Measurements from ENCODE around the gene TUBB. TPM values are rescaled to one million over a fixed set of nuclear protein-coding genes. Genes with fewer than 3 reads are reported as not detected.

The TUBB gene
- total RNA-seq, 1 experiment from 2014 or later: 886 TPM

- Histone ChIP-seq H3K9ac (ENCODE audit: low read length) (no peak overlapping the region), H3K9me3 (ENCODE audit: control insufficient read depth in 1 of 2, insufficient read depth in 1 of 2, low read depth in 1 of 2, low read length in 2 of 2) (no peaks in the 10 kb centered on the region), H3K4me1 (ENCODE audit: control insufficient read depth in 1 of 2, insufficient read depth in 2 of 2, low read length in 2 of 2) (peaks cover 11 to 35% of the 10 kb centered on the region in 2 experiments), H3K27me3 (ENCODE audit: insufficient read depth, low read length) (no peaks in the 10 kb centered on the region), H3K27ac (ENCODE audit: low read depth, low read length) (no peak overlapping the region), H4K20me1 (ENCODE audit: insufficient read depth) (no peaks in the 10 kb centered on the region), H3K36me3 (ENCODE audit: control insufficient read depth in 1 of 2, insufficient read depth in 2 of 2, low read length in 2 of 2) (peaks cover 3 to 20% of the 10 kb centered on the region in 2 experiments; a peak in 3 of 4 replicates), H2AFZ (ENCODE audit: low read depth, low read length, poor library complexity, severe bottlenecking) (no peak overlapping the region), H3K4me2 (ENCODE audit: low read length) (peak overlapping the region; percentile 95), H3K9me2 (ENCODE audit: insufficient read depth) (no peaks in the 10 kb centered on the region), H3K4me3 (replicated peaks in 1 of 2; ENCODE audit: low read depth in 1 of 2, low read length in 2 of 2) (peak overlapping the region in 1 of 2 experiments; percentile 98; a peak in 2 of 4 replicates), H3K79me2 (ENCODE audit: insufficient read depth, low read length) (peaks cover 25% of the 10 kb centered on the region)
- TF ChIP-seq CTCF (IDR thresholded peaks at IDR 0.05 in 2 of 3, conservative IDR thresholded peaks at IDR 0.05 in 1 of 3; ENCODE audit: borderline replicate concordance in 1 of 3, insufficient read depth in 1 of 3, low read depth in 2 of 3, low read length in 2 of 3) (peak in 2 of 3 experiments; percentile 32 to 45; a peak in 4 of 6 replicates), EZH2 (IDR thresholded peaks at IDR 0.05) (no peak), TCF7L2 (IDR thresholded peaks at IDR 0.05; ENCODE audit: borderline replicate concordance, extremely low read depth, insufficient read depth, insufficient read length) (no peak)
- intact Hi-C loops (cut with micrococcal nuclease): no loop called here
- ChIA-PET RAD21 (ENCODE audit: low non-redundant PET in 1 of 2, low total read pairs in 2 of 2, uncharacterized antibody in 2 of 2, unreplicated experiment in 2 of 2) (no interaction called here), CTCF (interaction anchor here (1.1 to 2.1 kb wide), 3 partner anchors 46 to 60 kb away, joined by 3 to 14 read pairs (median 8); partner anchors contain the start of gene MDC1), POLR2A (interaction anchor here (1.0 kb wide), 1 partner anchor 55 kb away, joined by 3 read pairs; no protein-coding TSS in a partner anchor)
- peak; percentile 41; the same call in 1 of the 2 replicates for ATAC-seq
- no peak for DNase-seq (ENCODE audit: low read depth, low spot score)
- BruUV-seq (replicated peaks): no TSS peak
Measured at GRCh38 chr6:30670760-30671527, 49.2 kb upstream of the TUBB start.

All from HCT116 (cell line).